ENCODE results near the gene KIF3C.

DNA sequence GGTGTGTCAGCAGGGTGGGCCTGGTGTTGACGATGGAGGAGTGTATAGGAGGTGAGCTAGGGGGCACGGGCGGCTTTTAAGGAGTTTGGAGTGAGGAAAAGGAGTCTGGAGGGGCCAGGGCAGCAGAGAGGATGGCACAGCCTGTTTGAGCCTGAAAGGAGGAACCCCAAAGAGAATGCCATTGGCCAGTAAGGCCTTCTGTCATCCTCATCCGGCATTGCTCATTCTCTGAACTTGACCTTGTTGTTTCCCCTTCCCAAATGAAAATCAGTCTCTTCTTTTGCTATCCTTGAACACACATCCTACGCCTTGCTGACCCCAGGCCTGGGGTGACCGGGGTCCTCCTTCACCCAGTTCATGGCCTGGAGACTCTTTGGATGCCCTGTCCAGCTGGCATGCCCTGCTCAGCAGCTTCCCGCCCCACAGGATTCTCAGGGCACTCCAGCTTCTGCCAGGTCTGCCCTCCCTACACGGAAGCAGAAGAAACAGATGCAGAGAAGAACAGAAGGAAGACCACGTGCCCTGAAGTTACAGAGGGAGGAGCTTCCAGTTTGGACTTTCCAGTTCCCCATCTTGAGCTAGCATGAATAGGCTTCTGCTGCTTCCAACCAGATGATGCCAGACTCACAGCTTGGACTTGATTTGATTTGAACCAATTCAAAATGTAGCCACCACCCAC is 20.5 kb upstream of the KIF3C start:
- TF ChIP-seq, protein P1, sequence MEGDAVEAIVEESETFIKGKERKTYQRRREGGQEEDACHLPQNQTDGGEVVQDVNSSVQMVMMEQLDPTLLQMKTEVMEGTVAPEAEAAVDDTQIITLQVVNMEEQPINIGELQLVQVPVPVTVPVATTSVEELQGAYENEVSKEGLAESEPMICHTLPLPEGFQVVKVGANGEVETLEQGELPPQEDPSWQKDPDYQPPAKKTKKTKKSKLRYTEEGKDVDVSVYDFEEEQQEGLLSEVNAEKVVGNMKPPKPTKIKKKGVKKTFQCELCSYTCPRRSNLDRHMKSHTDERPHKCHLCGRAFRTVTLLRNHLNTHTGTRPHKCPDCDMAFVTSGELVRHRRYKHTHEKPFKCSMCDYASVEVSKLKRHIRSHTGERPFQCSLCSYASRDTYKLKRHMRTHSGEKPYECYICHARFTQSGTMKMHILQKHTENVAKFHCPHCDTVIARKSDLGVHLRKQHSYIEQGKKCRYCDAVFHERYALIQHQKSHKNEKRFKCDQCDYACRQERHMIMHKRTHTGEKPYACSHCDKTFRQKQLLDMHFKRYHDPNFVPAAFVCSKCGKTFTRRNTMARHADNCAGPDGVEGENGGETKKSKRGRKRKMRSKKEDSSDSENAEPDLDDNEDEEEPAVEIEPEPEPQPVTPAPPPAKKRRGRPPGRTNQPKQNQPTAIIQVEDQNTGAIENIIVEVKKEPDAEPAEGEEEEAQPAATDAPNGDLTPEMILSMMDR (conservative IDR thresholded peaks at IDR 0.05; ENCODE audit: low read depth, low read length), result no peak
- TF ChIP-seq EZH2 (IDR thresholded peaks at IDR 0.05; ENCODE audit: borderline replicate concordance, low read depth, low read length, poor library complexity, severe bottlenecking), result no peak
